Retinal pigment epithelial cell (primary cell): ENCODE measurements around the gene FUCA1.
A peak's percentile ranks its signal among the peaks of the same experiment; 100 is the strongest.
"Not testable (repeated sequence)": the region's sequence is repeated elsewhere in the genome, so short reads cannot be mapped to it uniquely, and the experiment has no call there.

ENCODE experiments used
- DNase-seq: peaks from one replicate; pipeline ENCODE4 v3.0.0-alpha.2; 2010; ENCODE audit warnings: low read depth
- H3K4me3 ChIP-seq: 2 replicates; pipeline ENCODE4 v1.5.1; 2011; ENCODE audit warnings: mild to moderate bottlenecking, low read length, control low read depth, moderate library complexity
- CTCF ChIP-seq: conservative IDR thresholded peaks from 2 replicates; pipeline ENCODE4 v1.5.1; 2011; ENCODE audit warnings: low read depth, low read length, control low read depth, inconsistent platforms

FUCA1 gene

GRCh38 chr1:23862640-23863039 lies 5.5 kb downstream of the FUCA1 start:
- TF ChIP-seq CTCF: no peak
- H3K4me3 ChIP-seq: no peak overlapping the region
- no peak for DNase-seq

GRCh38 chr1:23854568-23854967 lies 13.5 kb downstream of the FUCA1 start:
- TF ChIP-seq CTCF: peak; percentile 33
- H3K4me3 ChIP-seq: no peak overlapping the region
- no peak for DNase-seq

GRCh38 chr1:23853124-23853523 lies 15.0 kb downstream of the FUCA1 start:
- DNase-seq, H3K4me3 ChIP-seq: not testable (repeated sequence)

GRCh38 chr1:23851406-23851805 lies 16.7 kb downstream of the FUCA1 start:
- not testable (repeated sequence) for H3K4me3 ChIP-seq, DNase-seq

- TF ChIP-seq CTCF: no peak
- H3K4me3 ChIP-seq: no peak overlapping the region
- DNase-seq: no peak
These were observed 19.1 kb downstream of the FUCA1 start for GRCh38 chr1:23848673-23849616.

GRCh38 chr1:23847482-23848095 lies 20.5 kb downstream of the FUCA1 start:
- not testable (repeated sequence) for DNase-seq, H3K4me3 ChIP-seq

- TF ChIP-seq CTCF: no peak
- no peak for DNase-seq
- H3K4me3 ChIP-seq: no peak overlapping the region
These were observed 22.9 kb downstream of the FUCA1 start for GRCh38 chr1:23845163-23845562.

- H3K4me3 ChIP-seq: no peak overlapping the region
- no peak for DNase-seq
- no peak for TF ChIP-seq CTCF
These were observed 24.4 kb downstream of the FUCA1 start for GRCh38 chr1:23843644-23844043.
